ENCODE data around the gene USH1G.

Gene USH1G

GRCh38 chr17:74968361-74968780 is 45.3 kb upstream of the USH1G start:
- DNase-seq: no peak
- TF ChIP-seq CTCF (IDR thresholded peaks at IDR 0.05; ENCODE audit: low read depth, low read length): no peak
- no peaks in the 10 kb centered on the region for H3K36me3 ChIP-seq
- H3K4me3 ChIP-seq (ENCODE audit: low read depth, low read length): no peak overlapping the region
- H3K9me3 ChIP-seq (ENCODE audit: severe bottlenecking): no peaks in the 10 kb centered on the region
- no peak overlapping the region for H3K27ac ChIP-seq
- peaks cover 8% of the 10 kb centered on the region for H3K27me3 ChIP-seq (ENCODE audit: insufficient read depth, low read depth, severe bottlenecking)

GRCh38 chr17:74964988-74965622 is 42.0 kb upstream of the USH1G start:
- Histone ChIP-seq H3K36me3 (no peaks in the 10 kb centered on the region), H3K27ac (no peak overlapping the region), H3K4me3 (ENCODE audit: low read depth, low read length) (no peak overlapping the region), H3K9me3 (ENCODE audit: severe bottlenecking) (no peaks in the 10 kb centered on the region), H3K27me3 (ENCODE audit: insufficient read depth, low read depth, severe bottlenecking) (no peaks in the 10 kb centered on the region)
- DNase-seq: no peak
- TF ChIP-seq CTCF (IDR thresholded peaks at IDR 0.05; ENCODE audit: low read depth, low read length): no peak

- no peak for TF ChIP-seq CTCF (IDR thresholded peaks at IDR 0.05; ENCODE audit: low read depth, low read length)
- no peaks in the 10 kb centered on the region for H3K36me3 ChIP-seq
- H3K27ac ChIP-seq: no peak overlapping the region
- H3K9me3 ChIP-seq (ENCODE audit: severe bottlenecking): no peaks in the 10 kb centered on the region
- no peak overlapping the region for H3K4me3 ChIP-seq (ENCODE audit: low read depth, low read length)
- no peaks in the 10 kb centered on the region for H3K27me3 ChIP-seq (ENCODE audit: insufficient read depth, low read depth, severe bottlenecking)
- no peak for DNase-seq
Measured at GRCh38 chr17:74964246-74964761, 41.2 kb upstream of the USH1G start.

- peak; percentile 59 for TF ChIP-seq CTCF (IDR thresholded peaks at IDR 0.05; ENCODE audit: low read depth, low read length)
- no peak overlapping the region for H3K27ac ChIP-seq
Measured at GRCh38 chr17:74963656-74964055, 40.6 kb upstream of the USH1G start.

GRCh38 chr17:74962622-74963394 is 39.8 kb upstream of the USH1G start:
- Histone ChIP-seq H3K4me3 (ENCODE audit: low read depth, low read length) (no peak overlapping the region), H3K9me3 (ENCODE audit: severe bottlenecking) (no peaks in the 10 kb centered on the region), H3K27ac (no peak overlapping the region), H3K27me3 (ENCODE audit: insufficient read depth, low read depth, severe bottlenecking) (no peaks in the 10 kb centered on the region), H3K36me3 (no peaks in the 10 kb centered on the region)
- TF ChIP-seq CTCF (IDR thresholded peaks at IDR 0.05; ENCODE audit: low read depth, low read length): no peak
- no peak for DNase-seq

More at GRCh38 chr17:74963656-74964055, 40.6 kb upstream of the USH1G start:
- no peaks in the 10 kb centered on the region for H3K9me3 ChIP-seq (ENCODE audit: severe bottlenecking)
- no peaks in the 10 kb centered on the region for H3K36me3 ChIP-seq
- H3K4me3 ChIP-seq (ENCODE audit: low read depth, low read length): no peak overlapping the region
- no peaks in the 10 kb centered on the region for H3K27me3 ChIP-seq (ENCODE audit: insufficient read depth, low read depth, severe bottlenecking)
- no peak for DNase-seq

All from WERI-Rb-1 (cell line).